HG03565 (cell line): ENCODE results near the gene MYL3.

Source experiments
- ATAC-seq: cut with Tn5 transposase; IDR thresholded peaks from one replicate; pipeline ENCODE4 v1.9.1; 2021; ENCODE audit warnings: mild to moderate bottlenecking, moderate library complexity; ENCODE audit not compliant: unreplicated experiment

The MYL3 gene

DNA sequence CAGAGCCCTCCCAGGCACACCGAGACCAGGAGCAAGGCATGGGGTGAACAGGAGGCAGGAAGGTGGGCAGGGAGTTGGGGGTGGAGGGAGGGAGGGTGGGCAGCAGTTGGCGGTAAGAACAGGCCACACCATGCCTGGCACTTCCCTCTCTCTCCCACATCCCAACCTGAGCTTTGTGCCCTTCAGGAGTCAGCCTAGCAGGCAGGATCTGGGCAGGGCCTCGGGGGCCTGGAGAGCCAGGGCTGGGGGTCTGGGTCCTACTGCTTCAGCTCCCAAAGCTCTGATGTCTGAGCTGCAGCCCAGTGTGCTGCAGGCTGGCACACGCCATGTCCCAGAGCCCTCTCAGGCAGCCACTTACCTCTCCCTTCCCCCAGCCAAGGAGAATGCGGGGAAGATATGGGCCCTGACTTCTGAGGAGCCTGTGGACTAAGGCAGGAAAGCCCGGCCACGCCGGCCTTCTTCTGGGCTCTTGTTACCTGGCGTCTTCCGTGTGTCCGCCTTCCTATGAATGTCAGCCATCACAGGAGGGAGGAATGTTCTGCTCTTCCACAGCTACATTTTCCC lies 2.9 kb upstream of the MYL3 start:
- ATAC-seq, result no peak

DNA sequence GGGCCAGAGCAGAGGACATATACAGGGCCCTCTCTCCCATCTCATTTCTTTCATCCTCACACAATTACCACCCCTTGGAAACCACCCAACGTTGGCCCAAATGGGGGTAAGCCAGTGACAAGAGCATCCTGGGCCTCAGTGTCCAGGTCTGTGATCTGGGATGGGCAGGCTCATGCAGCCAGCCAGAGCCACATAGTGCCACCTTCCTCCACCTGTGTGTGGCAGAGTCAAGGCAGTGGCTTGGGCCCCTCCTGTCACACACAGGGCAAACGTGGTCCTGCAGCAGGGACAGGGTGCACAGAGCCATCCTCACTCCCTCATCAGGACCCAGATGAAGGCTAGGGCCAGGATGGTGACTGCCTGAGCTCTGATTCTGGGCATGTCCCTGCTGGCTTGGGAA lies 2.3 kb upstream of the MYL3 start:
- no peak for ATAC-seq

DNA sequence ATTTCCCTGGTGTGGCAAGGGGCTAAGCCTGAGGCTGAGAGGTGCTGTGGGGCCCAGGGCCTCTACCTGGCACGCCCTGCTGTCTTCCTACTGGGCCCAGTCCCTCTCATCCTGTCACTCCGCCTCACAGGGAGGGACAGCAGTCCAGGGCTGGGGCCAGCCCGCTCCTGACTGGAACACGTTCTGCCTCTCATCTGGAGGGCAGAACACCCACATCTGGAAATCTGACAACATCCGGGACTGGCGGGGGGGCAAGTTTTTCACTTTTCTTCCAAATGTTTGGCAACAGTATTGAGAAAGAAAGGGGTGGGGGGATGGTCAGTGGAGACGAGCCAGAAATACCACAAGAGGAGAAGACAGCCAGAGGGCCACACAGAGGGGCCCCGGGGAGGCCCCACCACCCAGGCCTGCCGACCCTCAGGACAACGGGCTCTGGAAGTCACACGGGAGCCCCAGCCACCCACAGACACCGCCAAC lies 1.8 kb upstream of the MYL3 start:
- ATAC-seq, result no peak

DNA sequence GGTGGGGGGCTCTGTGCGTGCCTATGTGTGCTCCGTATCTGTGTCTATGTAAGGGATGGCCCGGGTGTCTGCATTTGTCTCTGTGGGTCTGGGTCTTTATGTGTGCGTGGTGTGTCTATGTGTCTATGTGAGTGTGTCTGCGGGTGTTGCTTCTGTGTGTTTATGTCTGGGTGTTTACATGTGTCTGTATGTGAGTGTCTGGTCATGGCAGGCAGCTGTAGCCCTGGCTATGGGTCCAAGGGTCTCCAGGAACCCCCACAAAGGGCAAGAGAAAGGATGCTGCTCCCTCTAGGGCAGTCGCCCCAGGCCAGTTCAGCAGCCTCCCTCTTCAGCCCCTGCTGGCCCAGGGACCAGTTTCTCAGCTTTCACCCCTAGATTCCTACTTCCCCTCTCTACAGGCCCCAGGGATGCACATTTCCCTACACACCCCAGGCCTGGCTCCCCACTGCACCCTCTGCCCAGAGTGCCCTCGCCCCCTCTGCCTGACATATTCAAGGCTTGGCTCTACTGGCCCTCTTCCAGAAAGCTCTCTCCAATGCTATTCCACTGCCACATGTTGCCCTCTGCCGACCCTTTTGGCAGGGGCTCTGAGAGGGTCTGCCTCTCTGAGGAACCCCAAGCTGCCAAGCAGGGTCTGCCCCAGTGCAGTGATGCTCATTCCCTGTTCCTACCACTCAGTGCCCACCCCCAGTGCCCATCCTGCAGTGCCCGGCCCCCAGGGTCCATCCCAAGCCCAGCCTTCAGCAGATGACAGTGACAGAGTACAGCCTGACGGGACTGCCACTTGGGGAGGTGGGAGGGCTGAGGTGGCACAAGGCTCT lies 1.0 kb upstream of the MYL3 start:
- no peak for ATAC-seq

DNA sequence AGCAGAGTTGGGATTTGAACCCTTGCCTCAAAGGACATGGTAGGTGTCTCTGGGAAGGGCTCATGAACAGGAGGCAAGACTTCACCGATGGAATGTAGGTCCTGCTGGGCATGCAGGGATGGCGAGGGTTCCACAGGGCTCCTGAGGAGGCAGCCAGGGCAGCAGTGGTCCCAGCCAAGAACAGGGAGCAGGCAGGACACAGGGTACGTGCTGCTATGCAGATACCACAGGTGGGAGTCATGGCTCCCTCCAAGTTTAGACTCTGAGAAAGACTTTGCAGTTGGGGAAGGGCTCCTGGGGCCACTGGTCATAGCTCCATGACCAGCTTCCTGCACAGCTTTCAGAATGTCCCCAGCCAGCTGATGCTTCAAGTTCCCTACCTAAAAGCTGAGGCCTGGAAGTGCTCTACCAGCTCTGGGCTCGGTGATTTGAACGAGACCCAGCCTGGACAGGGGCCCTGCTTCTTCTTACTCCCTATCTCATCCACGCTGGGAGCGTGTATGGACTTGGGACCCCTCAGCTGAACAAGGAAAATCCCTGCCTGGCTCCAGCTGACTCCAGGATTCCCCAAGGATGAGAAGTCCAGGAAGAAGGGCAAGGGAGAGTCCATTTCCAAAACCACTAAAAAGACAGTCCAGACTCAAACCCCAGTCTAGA lies 747 bp downstream of the MYL3 start:
- ATAC-seq, result no peak

DNA sequence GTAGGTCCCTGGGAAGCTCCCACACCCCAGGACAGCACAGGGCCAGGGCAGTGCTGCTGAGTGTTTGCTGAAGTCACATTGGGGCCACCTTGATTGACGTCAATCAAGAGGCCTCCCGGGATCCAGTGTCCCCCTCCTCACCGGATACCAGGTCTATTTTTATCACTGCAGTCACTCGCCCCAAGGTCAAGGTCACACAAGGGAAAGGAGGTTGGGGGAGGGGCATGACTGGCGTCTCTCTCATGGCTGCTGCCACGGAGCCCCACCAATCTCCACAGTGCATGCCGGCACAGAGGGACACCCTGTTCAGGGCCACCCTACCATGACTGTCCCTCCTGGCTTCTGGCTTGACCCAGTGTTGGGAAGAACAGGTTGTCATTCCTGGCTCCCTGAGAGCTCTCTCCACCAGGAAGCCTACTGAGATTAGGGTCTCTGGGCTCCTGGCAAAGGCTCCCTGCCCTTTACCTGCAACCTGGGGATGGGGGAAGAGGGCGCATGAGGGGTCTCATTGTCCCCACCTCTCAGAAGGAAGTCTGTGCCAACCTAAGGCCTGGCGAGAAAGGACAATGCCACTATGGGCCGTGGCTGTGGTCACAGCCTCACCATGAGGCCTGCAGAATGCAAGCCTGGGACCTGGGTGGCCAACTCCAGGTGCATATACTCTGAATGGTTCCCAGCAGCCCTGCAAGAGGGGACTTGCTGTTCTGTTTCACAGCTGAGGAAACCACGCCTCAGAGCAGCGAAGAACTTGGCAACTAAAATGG lies 1.5 kb downstream of the MYL3 start:
- ATAC-seq, result no peak

DNA sequence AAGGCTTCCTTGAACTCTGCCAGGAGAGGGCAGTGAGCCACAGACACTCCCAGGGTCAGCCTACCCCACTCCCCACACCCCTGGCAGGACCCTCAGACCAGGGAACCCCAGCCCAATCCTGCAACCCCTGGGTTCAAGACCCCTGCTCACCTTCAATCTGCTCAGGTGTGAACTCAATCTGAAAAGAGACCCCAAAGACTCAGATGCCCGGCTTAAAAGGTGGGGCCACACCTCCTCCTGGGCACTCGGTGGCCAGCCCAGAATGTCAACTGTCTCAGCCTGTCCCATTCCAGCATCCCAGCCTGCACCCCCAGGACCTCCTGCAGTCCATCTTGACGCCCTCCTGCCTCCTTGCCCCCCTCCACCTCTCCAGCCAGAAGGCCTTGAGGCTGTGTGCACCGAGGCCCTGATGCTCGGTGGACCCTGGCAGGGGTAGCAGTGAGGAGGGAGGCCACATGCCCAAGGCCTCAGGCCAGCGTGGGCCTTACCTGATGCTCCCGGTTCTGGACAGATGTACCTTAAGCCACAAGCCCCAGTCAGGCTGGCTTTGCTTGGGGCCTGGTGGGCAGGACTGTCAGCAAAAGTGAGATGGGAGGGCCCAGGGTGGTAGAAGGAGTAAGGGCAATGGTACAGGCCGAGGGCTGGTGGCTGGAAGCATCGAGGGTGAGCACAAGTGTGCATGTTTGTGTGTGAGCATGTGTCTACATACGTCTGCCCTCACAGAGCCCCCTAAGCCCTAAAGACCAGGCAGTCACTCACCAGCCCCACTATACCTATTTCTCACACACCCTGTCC lies 2.2 kb downstream of the MYL3 start:
- ATAC-seq, result no peak

DNA sequence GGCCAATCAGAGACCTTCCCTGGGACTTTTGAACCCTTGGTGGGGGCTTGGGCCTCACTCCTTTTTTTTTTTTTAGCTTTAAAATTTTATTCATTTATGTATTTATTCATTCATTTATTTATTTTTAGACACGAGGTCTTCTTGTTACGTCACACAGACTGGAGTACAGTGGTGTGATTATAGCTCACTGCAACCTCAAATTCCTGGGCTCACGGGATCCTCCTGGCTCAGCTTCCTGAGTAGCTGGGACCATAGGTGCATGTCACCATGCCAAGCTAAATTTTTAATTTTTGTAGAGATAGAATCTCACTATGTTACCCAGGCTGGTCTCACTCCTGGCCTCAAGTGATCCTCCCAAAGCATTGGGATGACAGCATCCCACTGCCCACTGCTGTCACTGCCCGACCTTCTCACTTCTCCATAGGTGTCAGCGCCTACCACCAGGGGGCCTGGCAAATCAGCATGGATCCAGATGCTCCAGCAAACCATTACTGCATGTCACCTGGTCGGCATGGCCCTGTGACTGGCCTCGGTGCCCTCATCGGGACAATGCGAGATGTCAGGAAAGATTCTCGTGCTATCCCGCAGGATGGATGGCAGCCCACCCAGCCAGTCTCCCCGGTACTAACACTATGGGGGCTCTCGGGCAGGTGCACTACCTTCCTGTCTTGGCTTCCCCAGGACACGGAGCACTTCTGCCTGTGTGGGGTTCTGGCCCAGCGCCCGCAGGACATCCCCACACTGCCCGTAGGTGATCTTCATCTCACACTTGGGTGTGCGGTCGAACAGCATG lies 3.0 kb downstream of the MYL3 start:
- no peak for ATAC-seq

DNA sequence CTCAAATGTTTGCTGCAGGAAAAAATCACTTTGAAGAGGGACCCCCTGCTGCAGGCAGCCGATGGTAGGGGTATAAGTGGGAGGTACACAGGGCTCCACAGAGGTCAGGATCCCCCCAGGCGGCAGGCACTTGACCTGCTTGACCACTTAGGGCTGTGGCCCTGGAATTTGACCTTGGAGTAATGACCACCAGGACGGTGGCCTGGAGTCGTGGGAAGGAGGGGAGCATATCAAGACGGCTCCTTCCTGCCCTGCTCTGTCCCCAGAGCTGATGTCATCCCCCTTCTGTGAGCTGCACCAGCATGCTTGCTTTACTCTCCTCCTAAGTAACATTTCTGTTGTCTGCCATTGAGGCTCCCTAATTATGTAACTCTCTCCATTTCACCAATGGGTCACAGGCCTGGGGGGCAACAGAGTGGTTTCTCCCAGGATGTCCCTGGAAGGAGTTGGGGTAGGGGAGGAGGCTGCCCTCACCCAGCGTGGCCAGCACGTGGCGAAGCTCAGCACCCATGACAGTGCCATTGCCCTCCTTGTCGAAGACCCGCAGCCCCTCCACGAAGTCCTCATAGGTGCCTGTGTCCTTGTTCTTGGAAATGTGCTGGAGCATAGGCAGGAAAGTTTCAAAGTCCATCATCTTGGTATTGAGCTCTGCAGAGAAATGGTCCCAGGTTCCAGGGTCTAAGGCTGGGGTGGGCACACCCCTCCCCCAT lies 4.1 kb downstream of the MYL3 start:
- no peak for ATAC-seq

DNA sequence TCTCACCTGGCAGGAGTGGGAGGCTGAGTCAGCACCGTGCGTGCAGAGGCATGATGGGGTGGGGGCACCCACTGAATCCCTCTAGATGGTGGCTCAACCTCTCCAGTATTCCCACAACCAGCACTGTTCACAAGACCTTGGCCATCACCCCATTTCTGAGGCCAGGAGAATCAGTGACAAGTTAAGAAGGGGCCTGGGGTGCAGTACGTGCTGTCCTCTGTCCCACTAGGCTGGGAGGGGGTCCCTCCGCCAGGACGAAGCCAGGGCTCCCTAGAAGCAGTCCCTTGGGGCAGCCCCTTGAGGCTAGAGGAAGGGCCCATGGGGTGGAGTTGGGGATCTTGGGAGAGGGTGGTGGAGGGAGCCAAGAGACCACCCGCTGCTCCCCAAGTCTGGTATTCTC lies 4.8 kb downstream of the MYL3 start:
- no peak for ATAC-seq

DNA sequence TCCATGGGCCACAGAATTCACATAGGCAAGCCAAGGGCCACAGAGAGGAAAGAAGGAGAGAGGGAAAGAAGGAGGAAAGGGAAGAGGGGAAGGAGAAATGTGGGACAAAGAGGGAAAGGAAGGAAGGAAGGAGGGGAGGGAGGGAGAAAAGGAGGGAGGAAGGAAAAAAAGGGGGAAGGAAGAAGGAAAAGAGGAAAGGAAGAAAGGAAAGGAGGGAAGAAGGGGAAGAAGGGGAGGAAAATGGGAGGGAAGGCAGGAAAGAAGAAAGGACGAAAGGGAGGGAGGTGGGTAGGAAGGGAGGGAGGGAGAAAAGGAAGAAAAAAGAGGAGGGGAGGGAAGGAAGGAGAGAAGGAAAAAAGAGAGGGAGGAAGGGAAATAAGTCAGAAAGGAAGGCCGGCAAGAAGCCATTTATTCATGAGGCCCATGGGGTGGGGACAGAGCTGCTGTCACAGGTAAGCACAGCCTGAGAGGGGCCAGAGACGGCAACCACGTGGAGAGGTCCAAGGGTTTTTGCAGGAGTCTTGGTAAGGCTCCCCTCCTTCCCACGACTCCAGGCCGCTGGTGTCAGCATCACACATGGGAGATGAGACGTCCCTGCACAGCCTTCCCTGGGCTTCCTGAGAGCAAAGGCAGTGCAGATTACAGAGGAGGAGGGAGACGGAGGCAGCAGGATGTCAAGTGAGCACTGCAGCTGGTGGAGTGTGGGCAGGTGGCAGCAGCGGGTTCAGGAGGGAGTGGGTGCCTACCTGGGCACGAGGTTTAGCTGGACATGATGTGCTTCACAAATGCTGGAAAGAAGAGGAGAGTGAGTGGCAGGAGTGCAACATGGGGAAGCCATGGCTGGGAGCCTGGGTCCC lies 5.5 kb downstream of the MYL3 start:
- no peak for ATAC-seq

DNA sequence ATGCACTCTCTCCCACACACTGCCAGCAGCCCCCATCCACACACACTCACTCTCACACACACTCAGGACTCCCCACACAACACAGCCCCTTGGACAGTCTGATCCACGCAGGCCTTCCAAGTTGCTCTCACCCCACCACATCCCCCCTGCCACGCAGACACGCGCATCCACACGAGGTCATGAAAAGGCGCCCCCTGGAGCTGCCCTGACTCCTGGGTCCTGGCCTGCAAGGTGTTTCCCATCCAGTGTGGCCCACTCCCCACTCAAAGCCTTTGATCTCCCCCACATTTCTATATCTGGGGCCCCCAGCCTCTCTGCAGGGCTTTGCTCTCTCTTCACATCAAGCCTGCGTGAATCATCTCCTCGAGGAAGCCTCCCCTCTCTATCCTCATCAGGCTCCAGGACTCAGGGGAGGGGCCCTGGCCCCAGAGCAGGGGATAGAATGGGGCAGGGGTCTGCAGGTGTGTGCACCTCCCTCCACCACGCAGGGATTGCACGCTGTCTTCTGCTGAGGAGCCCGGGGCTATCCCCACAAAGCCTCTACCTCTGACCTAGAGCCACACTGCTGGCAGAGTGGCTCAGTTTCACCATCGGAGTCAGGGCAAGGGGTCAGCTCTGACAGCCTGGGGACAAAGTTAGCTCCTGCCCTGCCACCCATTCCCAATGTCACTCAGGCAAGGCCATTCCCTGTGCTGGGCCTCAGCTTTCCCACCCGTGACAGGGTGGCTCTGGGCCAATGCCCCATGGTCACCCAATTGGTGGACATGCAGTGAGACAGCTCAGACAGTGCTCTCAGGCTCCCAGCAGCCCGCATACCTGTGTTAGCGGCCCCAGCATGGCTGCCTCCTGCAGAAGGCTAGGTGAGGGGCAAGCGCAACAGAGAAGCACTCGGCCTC lies 6.4 kb downstream of the MYL3 start:
- ATAC-seq, result no peak

DNA sequence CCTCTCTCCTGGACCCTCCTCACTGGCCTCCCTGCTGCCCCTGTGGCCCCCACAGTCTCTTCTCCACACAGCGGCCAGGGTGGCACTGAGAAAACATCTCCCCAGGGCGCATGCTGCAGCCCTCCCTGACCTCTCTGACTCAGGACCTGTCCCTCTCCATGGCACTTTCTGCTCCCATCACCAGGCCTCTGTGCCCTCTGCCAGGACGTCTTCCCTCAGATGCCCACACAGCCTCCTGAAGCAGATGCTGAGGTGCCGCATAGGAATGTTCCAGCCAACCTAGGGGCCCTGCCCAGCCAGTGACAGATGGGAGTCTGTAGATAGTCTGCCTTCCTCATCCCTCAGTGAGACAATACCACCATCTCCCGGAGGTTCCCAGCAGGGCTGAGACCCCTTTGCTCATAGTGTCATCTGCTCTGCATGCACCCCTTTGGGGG lies 8.7 kb downstream of the MYL3 start:
- ATAC-seq, result no peak

DNA sequence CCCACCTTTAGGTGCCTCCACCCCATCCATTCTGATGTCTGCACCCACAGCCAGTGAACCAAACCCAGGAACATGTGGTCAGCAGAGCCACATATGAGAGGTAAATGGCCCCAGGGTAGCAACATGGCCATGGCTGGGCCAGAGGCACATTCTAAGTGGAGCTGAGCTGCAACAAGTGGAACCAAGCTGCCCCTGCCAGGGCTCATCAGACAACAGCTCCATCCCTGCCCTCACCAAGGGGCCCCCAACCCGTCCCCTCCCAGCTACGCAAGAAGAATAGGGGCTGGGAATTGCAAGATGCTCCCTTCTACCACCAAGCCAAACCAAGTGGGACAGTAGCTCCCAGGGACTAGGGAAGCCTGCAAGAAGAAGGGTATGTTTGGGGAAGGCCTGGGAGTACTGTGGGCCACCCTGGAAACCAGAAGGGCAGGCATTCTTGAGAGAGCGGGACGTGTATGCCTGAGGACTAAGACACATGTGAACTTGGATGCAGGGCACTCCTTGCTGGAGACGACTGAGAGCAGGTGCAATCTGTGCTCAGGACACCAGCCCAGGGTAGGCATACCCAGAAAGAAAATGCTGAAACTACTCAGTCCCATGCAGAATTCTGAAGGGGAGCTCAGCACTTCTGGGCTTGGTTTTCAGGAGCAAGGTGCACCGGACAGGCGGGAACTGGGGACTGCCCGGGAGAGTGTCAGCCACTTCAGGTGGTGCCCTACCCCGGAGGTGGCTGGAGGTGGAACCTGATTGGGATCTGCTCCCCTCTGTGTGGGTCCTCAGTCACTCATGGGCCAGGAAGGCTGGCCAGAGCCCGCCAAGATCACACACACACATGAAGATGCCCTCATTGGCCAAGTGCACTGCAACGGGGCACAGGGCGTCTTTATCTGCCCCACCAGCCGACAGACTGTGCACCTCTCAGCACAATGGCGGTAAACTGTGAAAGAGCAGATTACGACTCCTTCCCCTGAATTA lies 9.5 kb downstream of the MYL3 start:
- no peak for ATAC-seq

DNA sequence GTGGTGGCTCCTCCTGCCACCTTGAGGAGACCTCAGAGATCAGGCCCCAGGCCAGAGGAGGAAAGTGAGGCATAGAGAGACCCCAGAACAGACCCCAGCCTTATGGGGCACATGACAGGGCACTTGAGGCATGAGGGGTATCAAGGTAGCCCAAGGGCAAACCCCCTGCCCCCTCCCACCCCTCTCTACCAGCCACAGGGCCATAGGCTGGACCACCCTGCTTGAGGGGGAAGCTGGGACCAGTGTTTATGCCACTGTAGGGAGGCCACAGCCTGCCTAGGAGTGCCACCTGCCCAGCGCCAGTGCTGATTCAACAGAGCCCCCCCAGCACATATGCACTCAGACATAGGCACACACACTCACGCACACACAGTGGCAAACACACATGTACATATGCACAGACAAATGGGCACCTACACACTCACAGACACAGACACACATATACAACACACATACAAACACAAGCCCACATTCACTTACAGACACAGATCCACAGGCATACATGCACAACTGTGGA lies 10.3 kb downstream of the MYL3 start:
- ATAC-seq, result no peak

DNA sequence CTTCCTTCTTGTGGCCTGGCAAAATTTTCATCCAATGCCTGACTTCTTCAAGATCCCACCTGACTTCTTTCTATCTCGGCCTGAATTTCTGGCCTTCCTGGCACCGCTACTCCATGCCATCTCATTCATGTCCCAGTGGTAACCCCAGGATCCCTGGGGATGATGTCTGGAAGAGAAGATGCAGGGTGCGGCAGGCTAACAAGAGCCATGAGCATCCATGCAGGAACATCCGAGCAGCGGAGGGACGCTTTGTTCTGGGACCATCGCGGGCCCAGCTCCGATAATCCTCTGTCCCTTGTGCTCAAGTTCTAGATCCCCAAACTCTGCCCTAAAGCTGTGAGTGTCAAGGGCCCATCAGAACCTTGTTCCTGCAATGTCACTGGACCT lies 10.9 kb downstream of the MYL3 start:
- ATAC-seq, result no peak
